Hematopoietic multipotent progenitor cell treated with erythropoietin and hydrocortisone succinate and interleukin-3 and kit ligand, for 17 days (in vitro differentiated cells): ENCODE results near the gene GPR137.
"Not testable (repeated sequence)": the region's sequence is repeated elsewhere in the genome, so short reads cannot be mapped to it uniquely, and the experiment has no call there.

Experiments used
- DNase-seq: peaks from one replicate; pipeline ENCODE4 v3.0.0-alpha.2; 2015; ENCODE audit warnings: low spot score

Gene GPR137

GRCh38 chr11:64304316-64305072 lies 18.8 kb downstream of the GPR137 start:
- DNase-seq, result peak; percentile 94

GRCh38 chr11:64305075-64305690 lies 19.5 kb downstream of the GPR137 start, which contains the start of gene ESRRA:
Gene ESRRA, plus strand, starts transcription at chr11:64305524. Its CDS starts 1,656 bp downstream, at chr11:64307180.
- peak; percentile 98 for DNase-seq

GRCh38 chr11:64305691-64306562 lies 20.3 kb downstream of the GPR137 start:
- peak; percentile 82 for DNase-seq

- DNase-seq, result no peak
These were observed 20.9 kb downstream of the GPR137 start for GRCh38 chr11:64306563-64306875.

- DNase-seq, result no peak
These were observed 21.4 kb downstream of the GPR137 start for GRCh38 chr11:64306876-64307622.

- DNase-seq, result not testable (repeated sequence)
These were observed 22.1 kb downstream of the GPR137 start for GRCh38 chr11:64307795-64308194.

GRCh38 chr11:64312947-64313346 lies 27.3 kb downstream of the GPR137 start:
- DNase-seq, result no peak

- no peak for DNase-seq
These were observed 28.0 kb downstream of the GPR137 start for GRCh38 chr11:64313491-64314145.

GRCh38 chr11:64314146-64314804 lies 28.6 kb downstream of the GPR137 start:
- no peak for DNase-seq

- no peak for DNase-seq
These were observed 29.3 kb downstream of the GPR137 start for GRCh38 chr11:64314805-64315561.

GRCh38 chr11:64315667-64316526 lies 30.2 kb downstream of the GPR137 start:
- not testable (repeated sequence) for DNase-seq

GRCh38 chr11:64316672-64317324 lies 31.1 kb downstream of the GPR137 start:
- DNase-seq, result peak; percentile 85

- peak; percentile 99 for DNase-seq
These were observed 31.8 kb downstream of the GPR137 start, which contains the start of gene TRMT112 for GRCh38 chr11:64317325-64317960. Gene TRMT112, minus strand, starts transcription at chr11:64317559. Its CDS starts 33 bp downstream, at chr11:64317526.

- DNase-seq, result peak; percentile 99
These were observed 32.5 kb downstream of the GPR137 start, which contains the start of gene PRDX5 for GRCh38 chr11:64317961-64318765. Gene PRDX5, plus strand, starts transcription at chr11:64318121. Its CDS starts 95 bp downstream, at chr11:64318216.

- DNase-seq, result peak; percentile 52
These were observed 33.4 kb downstream of the GPR137 start for GRCh38 chr11:64318766-64319761.

- DNase-seq, result no peak
These were observed 34.9 kb downstream of the GPR137 start for GRCh38 chr11:64320556-64320955.
